ENCODE measurements around the gene COA8. TPM values are rescaled to one million over a fixed set of nuclear protein-coding genes. Genes with fewer than 3 reads are reported as not detected.

Gene COA8
- total and polyA plus RNA-seq, 2 donors (not counting 3 experiments of a cell fraction or from before 2014, with no cell fraction given) = 19.1 to 46.4 TPM

- Histone ChIP-seq H3K4me1 (ENCODE audit: control insufficient read depth, extremely low read depth, insufficient read depth, low read length) (peaks cover 23% of the 10 kb centered on the region), H3K27me3 (ENCODE audit: control insufficient read depth in 2 of 2, insufficient read depth in 2 of 2, low read length in 2 of 2) (no peaks in the 10 kb centered on the region), H3K4me2 (ENCODE audit: insufficient read depth, low read length) (peak overlapping the region; percentile 94), H3K36me3 (ENCODE audit: control insufficient read depth in 2 of 2, extremely low read depth in 1 of 2, insufficient read depth in 2 of 2, low read length in 2 of 2) (peaks cover 16 to 21% of the 10 kb centered on the region in 2 experiments), H3K9ac (replicated peaks; ENCODE audit: extremely low read depth, insufficient read depth, low read length) (peak overlapping the region; percentile 96), H3K79me2 (ENCODE audit: control insufficient read depth, insufficient read depth, low read length) (peaks cover 84% of the 10 kb centered on the region), H2AFZ (ENCODE audit: low read depth, low read length) (no peak overlapping the region), H3K4me3 (replicated peaks in 1 of 3; ENCODE audit: insufficient read depth in 1 of 3, low read depth in 1 of 3, low read length in 3 of 3) (peak overlapping the region in 1 of 3 experiments; percentile 97), H3K9me3 (replicated peaks; ENCODE audit: control insufficient read depth, insufficient read depth, low read length) (no peaks in the 10 kb centered on the region), H3K9me1 (replicated peaks; ENCODE audit: control insufficient read depth, extremely low read depth, insufficient read depth, low read length) (no peaks in the 10 kb centered on the region), H3K27ac (ENCODE audit: insufficient read depth, low read depth, low read length) (no peak overlapping the region), H4K20me1 (replicated peaks; ENCODE audit: control insufficient read depth, extremely low read depth, insufficient read depth, low read length) (no peaks in the 10 kb centered on the region)
- ChIA-PET CTCF (interaction anchor here (1.0 to 2.3 kb wide), 2 partner anchors 13 to 42 kb away, joined by 3 to 19 read pairs; no protein-coding TSS in a partner anchor), POLR2A (no interaction called here)
- DNase-seq (ENCODE audit: low read depth, low spot score) (no peak), FAIRE-seq (no peak)
- TF ChIP-seq FOS (IDR thresholded peaks at IDR 0.05; ENCODE audit: borderline replicate concordance, insufficient read depth, low read length) = no peak
- intact Hi-C loops (cut with micrococcal nuclease) = loop anchor here (5.0 kb wide), 1 partner anchor 33 kb away; the partner anchor contains the start of gene TRMT61A
- dilution Hi-C loops (cut with MboI; ENCODE audit: extremely low pct_ligation_motif_present, low sequenced_read_pairs) = no loop called here
- no TSS peak for BruUV-seq (replicated peaks)
Observed at GRCh38 chr14:103560691-103561090, 2.1 kb upstream of the COA8 start.

- FAIRE-seq = peak; percentile 55
- TSS peak; percentile 12 for BruUV-seq (replicated peaks)
- H2AFZ ChIP-seq (ENCODE audit: low read depth, low read length) = peak overlapping the region; percentile 63
- DNase-seq (ENCODE audit: low read depth, low spot score) = peak; percentile 72
- intact Hi-C loops (cut with micrococcal nuclease) = loop anchor here (1.0 to 5.0 kb wide), 3 partner anchors 15 to 154 kb away; partner anchors contain the start of genes TRMT61A, XRCC3 and ZFYVE21
- ChIA-PET CTCF (interaction anchor here (1.0 to 2.3 kb wide), 4 partner anchors 14 to 43 kb away, joined by 3 to 19 read pairs (median 3); no protein-coding TSS in a partner anchor), POLR2A (interaction anchor here (1.2 kb wide), 1 partner anchor 32 kb away, joined by 3 read pairs; the partner anchor contains the start of gene TRMT61A)
- no peaks in the 10 kb centered on the region for H3K27me3 ChIP-seq (ENCODE audit: control insufficient read depth in 2 of 2, insufficient read depth in 2 of 2, low read length in 2 of 2)
- peak overlapping the region; percentile 94 for H3K27ac ChIP-seq (ENCODE audit: insufficient read depth, low read depth, low read length)
- TF ChIP-seq MYC (IDR thresholded peaks at IDR 0.05; ENCODE audit: low read depth, low read length) (no peak), POLR2AphosphoS5 (IDR thresholded peaks at IDR 0.05; ENCODE audit: insufficient read depth, low read depth, low read length) (peak; percentile 6), EZH2 (IDR thresholded peaks at IDR 0.05; ENCODE audit: borderline replicate concordance, low read depth, low read length, severe bottlenecking) (no peak), FOS (IDR thresholded peaks at IDR 0.05; ENCODE audit: borderline replicate concordance, insufficient read depth, low read length) (no peak), GATA2 (IDR thresholded peaks at IDR 0.05; ENCODE audit: insufficient read depth, insufficient read length, low read depth, low read length) (no peak), CTCF (IDR thresholded peaks at IDR 0.05; ENCODE audit: extremely low read depth in 1 of 2, insufficient read depth in 1 of 2, low read depth in 1 of 2, low read length in 2 of 2) (no peak), POLR2A (IDR thresholded peaks at IDR 0.05; ENCODE audit: low read depth, low read length) (peak; percentile 1), MAX (IDR thresholded peaks at IDR 0.05; ENCODE audit: insufficient read depth, insufficient read length) (no peak), JUN (IDR thresholded peaks at IDR 0.05; ENCODE audit: borderline replicate concordance, insufficient read depth, insufficient read length, low read depth) (no peak)
- H3K9ac ChIP-seq (replicated peaks; ENCODE audit: extremely low read depth, insufficient read depth, low read length) = peak overlapping the region; percentile 96
- peaks cover 23% of the 10 kb centered on the region for H3K4me1 ChIP-seq (ENCODE audit: control insufficient read depth, extremely low read depth, insufficient read depth, low read length)
- H3K9me3 ChIP-seq (replicated peaks; ENCODE audit: control insufficient read depth, insufficient read depth, low read length) = no peaks in the 10 kb centered on the region
- peaks cover 87% of the 10 kb centered on the region for H3K79me2 ChIP-seq (ENCODE audit: control insufficient read depth, insufficient read depth, low read length)
- H3K9me1 ChIP-seq (replicated peaks; ENCODE audit: control insufficient read depth, extremely low read depth, insufficient read depth, low read length) = no peaks in the 10 kb centered on the region
- H3K4me3 ChIP-seq (replicated peaks in 1 of 3; ENCODE audit: insufficient read depth in 1 of 3, low read depth in 1 of 3, low read length in 3 of 3) = peak overlapping the region; percentile 61 to 97 (median 95)
- no peaks in the 10 kb centered on the region for H4K20me1 ChIP-seq (replicated peaks; ENCODE audit: control insufficient read depth, extremely low read depth, insufficient read depth, low read length)
- dilution Hi-C loops (cut with MboI; ENCODE audit: extremely low pct_ligation_motif_present, low sequenced_read_pairs) = no loop called here
- peak overlapping the region; percentile 94 for H3K4me2 ChIP-seq (ENCODE audit: insufficient read depth, low read length)
- peaks cover 16 to 21% of the 10 kb centered on the region in 2 experiments for H3K36me3 ChIP-seq (ENCODE audit: control insufficient read depth in 2 of 2, extremely low read depth in 1 of 2, insufficient read depth in 2 of 2, low read length in 2 of 2)
Observed at GRCh38 chr14:103561381-103562178, 1.2 kb upstream of the COA8 start.
